ENCODE measurements around the gene ANG. TPM values are rescaled to one million over a fixed set of nuclear protein-coding genes. Genes with fewer than 3 reads are reported as not detected.
"Not testable (repeated sequence)": the region's sequence is repeated elsewhere in the genome, so short reads cannot be mapped to it uniquely, and the experiment has no call there.

Gene ANG
- total and polyA plus RNA-seq, 9 donors = 1.9 to 5.0 (median 3.4) TPM

- DNase-seq = no peak
- H3K4me1 ChIP-seq (ENCODE audit: control insufficient read depth, insufficient read depth, low read length) = no peaks in the 10 kb centered on the region
- no peaks in the 10 kb centered on the region for H3K9me3 ChIP-seq (replicated peaks; ENCODE audit: control insufficient read depth, low read depth, low read length)
- no peak overlapping the region for H3K4me3 ChIP-seq (ENCODE audit: low read length)
- no peaks in the 10 kb centered on the region for H3K36me3 ChIP-seq (ENCODE audit: control insufficient read depth, insufficient read depth, low read length)
- H3K27ac ChIP-seq (ENCODE audit: low read length) = no peak overlapping the region
- peaks cover 80% of the 10 kb centered on the region for H3K27me3 ChIP-seq (ENCODE audit: control insufficient read depth, insufficient read depth, low read length)
- 28% methylated on average over 15 of the region's 28 CpGs for WGBS (ENCODE audit: insufficient coverage)
Observed at GRCh38 chr14:20657216-20658211, 31.1 kb upstream of the ANG start.

- H3K9me3 ChIP-seq (replicated peaks; ENCODE audit: control insufficient read depth, low read depth, low read length) = no peaks in the 10 kb centered on the region
- H3K4me3 ChIP-seq (ENCODE audit: low read length) = no peak overlapping the region
- 79% methylated on average over 2 of the region's 3 CpGs for WGBS (ENCODE audit: insufficient coverage)
- no peaks in the 10 kb centered on the region for H3K4me1 ChIP-seq (ENCODE audit: control insufficient read depth, insufficient read depth, low read length)
- peaks cover 79% of the 10 kb centered on the region for H3K27me3 ChIP-seq (ENCODE audit: control insufficient read depth, insufficient read depth, low read length)
- H3K36me3 ChIP-seq (ENCODE audit: control insufficient read depth, insufficient read depth, low read length) = no peaks in the 10 kb centered on the region
- H3K27ac ChIP-seq (ENCODE audit: low read length) = no peak overlapping the region
- DNase-seq = no peak
Observed at GRCh38 chr14:20658246-20658645, 30.3 kb upstream of the ANG start.

GRCh38 chr14:20659336-20659735 lies 29.2 kb upstream of the ANG start:
- Histone ChIP-seq H3K27ac (ENCODE audit: low read length) (no peak overlapping the region), H3K9me3 (replicated peaks; ENCODE audit: control insufficient read depth, low read depth, low read length) (no peaks in the 10 kb centered on the region), H3K36me3 (ENCODE audit: control insufficient read depth, insufficient read depth, low read length) (no peaks in the 10 kb centered on the region), H3K27me3 (ENCODE audit: control insufficient read depth, insufficient read depth, low read length) (peaks cover 81% of the 10 kb centered on the region), H3K4me1 (ENCODE audit: control insufficient read depth, insufficient read depth, low read length) (no peaks in the 10 kb centered on the region), H3K4me3 (ENCODE audit: low read length) (no peak overlapping the region)
- WGBS (ENCODE audit: insufficient coverage) = 60% methylated on average over 4 of the region's 6 CpGs
- no peak for DNase-seq

- Histone ChIP-seq H3K4me1 (ENCODE audit: control insufficient read depth, insufficient read depth, low read length) (no peaks in the 10 kb centered on the region), H3K27ac (ENCODE audit: low read length) (no peak overlapping the region), H3K4me3 (ENCODE audit: low read length) (no peak overlapping the region), H3K9me3 (replicated peaks; ENCODE audit: control insufficient read depth, low read depth, low read length) (no peaks in the 10 kb centered on the region), H3K36me3 (ENCODE audit: control insufficient read depth, insufficient read depth, low read length) (no peaks in the 10 kb centered on the region), H3K27me3 (ENCODE audit: control insufficient read depth, insufficient read depth, low read length) (peaks cover 85% of the 10 kb centered on the region)
- DNase-seq = no peak
- WGBS (ENCODE audit: insufficient coverage) = 49% methylated on average over 20 of the region's 26 CpGs
Observed at GRCh38 chr14:20659813-20660395, 28.7 kb upstream of the ANG start.

- no peaks in the 10 kb centered on the region for H3K36me3 ChIP-seq (ENCODE audit: control insufficient read depth, insufficient read depth, low read length)
- 70% methylated on average over 2 of the region's 2 CpGs for WGBS (ENCODE audit: insufficient coverage)
- H3K4me1 ChIP-seq (ENCODE audit: control insufficient read depth, insufficient read depth, low read length) = no peaks in the 10 kb centered on the region
- DNase-seq = no peak
- no peak overlapping the region for H3K27ac ChIP-seq (ENCODE audit: low read length)
- H3K9me3 ChIP-seq (replicated peaks; ENCODE audit: control insufficient read depth, low read depth, low read length) = no peaks in the 10 kb centered on the region
- H3K4me3 ChIP-seq (ENCODE audit: low read length) = no peak overlapping the region
- peaks cover 79% of the 10 kb centered on the region for H3K27me3 ChIP-seq (ENCODE audit: control insufficient read depth, insufficient read depth, low read length)
Observed at GRCh38 chr14:20661197-20661596, 27.4 kb upstream of the ANG start.

GRCh38 chr14:20662968-20663732 lies 25.4 kb upstream of the ANG start:
- Histone ChIP-seq H3K4me3 (ENCODE audit: low read length) (no peak overlapping the region), H3K27me3 (ENCODE audit: control insufficient read depth, insufficient read depth, low read length) (peaks cover 60% of the 10 kb centered on the region), H3K4me1 (ENCODE audit: control insufficient read depth, insufficient read depth, low read length) (no peaks in the 10 kb centered on the region), H3K9me3 (replicated peaks; ENCODE audit: control insufficient read depth, low read depth, low read length) (no peaks in the 10 kb centered on the region), H3K36me3 (ENCODE audit: control insufficient read depth, insufficient read depth, low read length) (no peaks in the 10 kb centered on the region), H3K27ac (ENCODE audit: low read length) (no peak overlapping the region)
- WGBS (ENCODE audit: insufficient coverage) = 2% methylated on average over 27 of the region's 31 CpGs
- DNase-seq = peak; percentile 52

- WGBS (ENCODE audit: insufficient coverage) = 100% methylated on average over 1 of the region's 7 CpGs
- not testable (repeated sequence) for DNase-seq; H3K36me3 ChIP-seq (ENCODE audit: control insufficient read depth, insufficient read depth, low read length); H3K9me3 ChIP-seq (replicated peaks; ENCODE audit: control insufficient read depth, low read depth, low read length); H3K4me1 ChIP-seq (ENCODE audit: control insufficient read depth, insufficient read depth, low read length); H3K4me3 ChIP-seq (ENCODE audit: low read length); H3K27ac ChIP-seq (ENCODE audit: low read length)
- peaks cover 33% of the 10 kb centered on the region for H3K27me3 ChIP-seq (ENCODE audit: control insufficient read depth, insufficient read depth, low read length)
Observed at GRCh38 chr14:20666400-20666961, 22.1 kb upstream of the ANG start.

- DNase-seq = no peak
- Histone ChIP-seq H3K9me3 (replicated peaks; ENCODE audit: control insufficient read depth, low read depth, low read length) (no peaks in the 10 kb centered on the region), H3K27ac (ENCODE audit: low read length) (no peak overlapping the region), H3K36me3 (ENCODE audit: control insufficient read depth, insufficient read depth, low read length) (no peaks in the 10 kb centered on the region), H3K27me3 (ENCODE audit: control insufficient read depth, insufficient read depth, low read length) (peaks cover 22% of the 10 kb centered on the region), H3K4me1 (ENCODE audit: control insufficient read depth, insufficient read depth, low read length) (no peaks in the 10 kb centered on the region), H3K4me3 (ENCODE audit: low read length) (no peak overlapping the region)
- WGBS (ENCODE audit: insufficient coverage) = no CpG with 5 or more reads among the region's 2 CpGs
Observed at GRCh38 chr14:20667957-20668356, 20.6 kb upstream of the ANG start.

GRCh38 chr14:20668969-20669368 lies 19.6 kb upstream of the ANG start:
- Histone ChIP-seq H3K4me3 (ENCODE audit: low read length) (no peak overlapping the region), H3K27me3 (ENCODE audit: control insufficient read depth, insufficient read depth, low read length) (peaks cover 16% of the 10 kb centered on the region)
- 87% methylated on average over 2 of the region's 2 CpGs for WGBS (ENCODE audit: insufficient coverage)

More at GRCh38 chr14:20668969-20669368, 19.6 kb upstream of the ANG start:
- no peak overlapping the region for H3K27ac ChIP-seq (ENCODE audit: low read length)
- no peaks in the 10 kb centered on the region for H3K4me1 ChIP-seq (ENCODE audit: control insufficient read depth, insufficient read depth, low read length)
- no peaks in the 10 kb centered on the region for H3K36me3 ChIP-seq (ENCODE audit: control insufficient read depth, insufficient read depth, low read length)
- DNase-seq = no peak
- H3K9me3 ChIP-seq (replicated peaks; ENCODE audit: control insufficient read depth, low read depth, low read length) = no peaks in the 10 kb centered on the region

Data from muscle of leg (tissue), 11 donors.